ENCODE results near the gene SLC16A14.
"Not testable (repeated sequence)": the region's sequence is repeated elsewhere in the genome, so short reads cannot be mapped to it uniquely, and the experiment has no call there.

Gene SLC16A14

GRCh38 chr2:230068651-230069055 is at the start of gene SLC16A14:
Gene SLC16A14, minus strand, starts transcription at chr2:230068924. Its CDS starts 9,572 bp downstream, at chr2:230059352.
- Histone ChIP-seq H2AFZ (ENCODE audit: low read depth, low read length, severe bottlenecking) (peak within 1 kb of the TSS; percentile 89), H3K27me3 (ENCODE audit: low read length) (no peaks in the 10 kb centered on the region), H3F3A (ENCODE audit: insufficient read depth) (0 out of 2 replicates have a peak, but pooled peaks cover 3% of the 10 kb centered on the region), H3K4me3 (ENCODE audit: insufficient read depth, low read length, poor library complexity, severe bottlenecking) (peak within 1 kb of the TSS; percentile 58), H3K79me2 (ENCODE audit: insufficient read depth, low read length) (no peaks in the 10 kb centered on the region), H3K4me2 (ENCODE audit: low read depth, low read length, poor library complexity, severe bottlenecking) (peak within 1 kb of the TSS; percentile 84), H3K9ac (ENCODE audit: low read length) (peak within 1 kb of the TSS; percentile 58), H3K36me3 (ENCODE audit: low read length) (no peaks in the 10 kb centered on the region), H3K9me3 (ENCODE audit: insufficient read depth, low read length) (no peaks in the 10 kb centered on the region), H4K20me1 (ENCODE audit: low read depth, low read length) (no peaks in the 10 kb centered on the region), H3K27ac (ENCODE audit: low read depth, low read length) (peak within 1 kb of the TSS; percentile 76), H3K9me2 (replicated peaks; ENCODE audit: insufficient read depth, low read length) (no peaks in the 10 kb centered on the region)
- no peak for TF ChIP-seq EZH2phosphoT487 (conservative IDR thresholded peaks at IDR 0.05; ENCODE audit: low read length)
- TF ChIP-seq CTCF (IDR thresholded peaks at IDR 0.05; ENCODE audit: insufficient read depth, low read length, poor library complexity, severe bottlenecking), result no peak

GRCh38 chr2:230106771-230107170 is 38.0 kb upstream of the SLC16A14 start:
- Histone ChIP-seq H2AFZ (ENCODE audit: low read depth, low read length, severe bottlenecking) (no peak overlapping the region), H3K4me2 (ENCODE audit: low read depth, low read length, poor library complexity, severe bottlenecking) (no peak overlapping the region), H3F3A (ENCODE audit: insufficient read depth) (no peaks in the 10 kb centered on the region), H3K36me3 (ENCODE audit: low read length) (no peaks in the 10 kb centered on the region), H3K9me3 (ENCODE audit: insufficient read depth, low read length) (no peaks in the 10 kb centered on the region), H4K20me1 (ENCODE audit: low read depth, low read length) (no peaks in the 10 kb centered on the region), H3K27me3 (ENCODE audit: low read length) (no peaks in the 10 kb centered on the region), H3K79me2 (ENCODE audit: insufficient read depth, low read length) (no peaks in the 10 kb centered on the region), H3K27ac (ENCODE audit: low read depth, low read length) (no peak overlapping the region), H3K4me3 (ENCODE audit: insufficient read depth, low read length, poor library complexity, severe bottlenecking) (no peak overlapping the region), H3K9ac (ENCODE audit: low read length) (no peak overlapping the region), H3K9me2 (replicated peaks; ENCODE audit: insufficient read depth, low read length) (no peaks in the 10 kb centered on the region)
- TF ChIP-seq EZH2phosphoT487 (conservative IDR thresholded peaks at IDR 0.05; ENCODE audit: low read length) (no peak), CTCF (IDR thresholded peaks at IDR 0.05; ENCODE audit: insufficient read depth, low read length, poor library complexity, severe bottlenecking) (no peak)

GRCh38 chr2:230101967-230102366 is 33.2 kb upstream of the SLC16A14 start:
- not testable (repeated sequence) for H2AFZ ChIP-seq (ENCODE audit: low read depth, low read length, severe bottlenecking); H3K4me3 ChIP-seq (ENCODE audit: insufficient read depth, low read length, poor library complexity, severe bottlenecking); H3K36me3 ChIP-seq (ENCODE audit: low read length); H3K27me3 ChIP-seq (ENCODE audit: low read length); H3K4me2 ChIP-seq (ENCODE audit: low read depth, low read length, poor library complexity, severe bottlenecking); H3K9me3 ChIP-seq (ENCODE audit: insufficient read depth, low read length); H3K9me2 ChIP-seq (replicated peaks; ENCODE audit: insufficient read depth, low read length); H3K79me2 ChIP-seq (ENCODE audit: insufficient read depth, low read length); H3K27ac ChIP-seq (ENCODE audit: low read depth, low read length); H3K9ac ChIP-seq (ENCODE audit: low read length); H4K20me1 ChIP-seq (ENCODE audit: low read depth, low read length); H3F3A ChIP-seq (ENCODE audit: insufficient read depth)

GRCh38 chr2:230097841-230098240 is 29.1 kb upstream of the SLC16A14 start:
- Histone ChIP-seq H3K4me3 (ENCODE audit: insufficient read depth, low read length, poor library complexity, severe bottlenecking) (no peak overlapping the region), H4K20me1 (ENCODE audit: low read depth, low read length) (no peaks in the 10 kb centered on the region), H2AFZ (ENCODE audit: low read depth, low read length, severe bottlenecking) (no peak overlapping the region), H3K27ac (ENCODE audit: low read depth, low read length) (no peak overlapping the region), H3K36me3 (ENCODE audit: low read length) (no peaks in the 10 kb centered on the region), H3K9me2 (replicated peaks; ENCODE audit: insufficient read depth, low read length) (no peaks in the 10 kb centered on the region), H3K9me3 (ENCODE audit: insufficient read depth, low read length) (no peaks in the 10 kb centered on the region), H3K4me2 (ENCODE audit: low read depth, low read length, poor library complexity, severe bottlenecking) (no peak overlapping the region), H3K27me3 (ENCODE audit: low read length) (no peaks in the 10 kb centered on the region), H3K79me2 (ENCODE audit: insufficient read depth, low read length) (no peaks in the 10 kb centered on the region), H3K9ac (ENCODE audit: low read length) (no peak overlapping the region), H3F3A (ENCODE audit: insufficient read depth) (no peaks in the 10 kb centered on the region)
- no peak for TF ChIP-seq CTCF (IDR thresholded peaks at IDR 0.05; ENCODE audit: insufficient read depth, low read length, poor library complexity, severe bottlenecking)
- no peak for TF ChIP-seq EZH2phosphoT487 (conservative IDR thresholded peaks at IDR 0.05; ENCODE audit: low read length)
